Neural cell (in vitro differentiated cells): ENCODE data around the gene DYNLT4. TPM values are rescaled to one million over a fixed set of nuclear protein-coding genes. Genes with fewer than 3 reads are reported as not detected.

ENCODE experiments used
- H2AFZ ChIP-seq: fragments of 200-600, 300-800 bp; sonication (generic), shearing (Covaris generic); 2 replicates; pipeline ENCODE4 v1.6.0; 2014; ENCODE audit warnings: low read depth, mild to moderate bottlenecking, antibody characterized with exemption, low read length, moderate library complexity
- H3F3A ChIP-seq: fragments of 200-600 bp; shearing (Covaris generic); 2 replicates; pipeline ENCODE4 v1.6.1; 2016; ENCODE audit warnings: mild to moderate bottlenecking, moderate library complexity, mixed read lengths, antibody characterized with exemption, low read length; ENCODE audit not compliant: insufficient read depth, poor library complexity, severe bottlenecking
- H3K27ac ChIP-seq: fragments of 200-600, 300-800 bp; sonication (generic), shearing (Covaris generic); 2 replicates; pipeline ENCODE4 v1.5.1; 2014; ENCODE audit warnings: mild to moderate bottlenecking, low read length, moderate library complexity
- H3K27me3 ChIP-seq: fragments of 300-800, 200-600 bp; sonication (generic), shearing (Covaris generic); 2 replicates; pipeline ENCODE4 v1.6.0; 2014; ENCODE audit warnings: mild to moderate bottlenecking, low read depth, low read length, moderate library complexity; ENCODE audit not compliant: insufficient read depth
- H3K36me3 ChIP-seq: fragments of 300-800, 200-600 bp; sonication (generic), shearing (Covaris generic); 2 replicates; pipeline ENCODE4 v1.5.1; 2014; ENCODE audit warnings: mild to moderate bottlenecking, antibody characterized with exemption, low read length, moderate library complexity; ENCODE audit not compliant: insufficient read depth
- H3K4me2 ChIP-seq: fragments of 300-800, 200-600 bp; sonication (generic), shearing (Covaris generic); 2 replicates; pipeline ENCODE4 v1.6.0; 2014; ENCODE audit warnings: mild to moderate bottlenecking, low read length
- H3K4me3 ChIP-seq: fragments of 300-800, 200-600 bp; sonication (generic), shearing (Covaris generic); 2 replicates; pipeline ENCODE4 v1.5.1; 2014; ENCODE audit warnings: mild to moderate bottlenecking, low read length, moderate library complexity
- H3K79me2 ChIP-seq: fragments of 200-600 bp; shearing (Covaris generic); replicated peaks from 2 replicates; pipeline ENCODE4 v1.6.0; 2014; ENCODE audit warnings: mild to moderate bottlenecking, low read length, moderate library complexity; ENCODE audit not compliant: insufficient read depth
- H3K9ac ChIP-seq: fragments of 300-800, 200-600 bp; sonication (generic), shearing (Covaris generic); 2 replicates; pipeline ENCODE4 v1.6.1; 2016; ENCODE audit warnings: mild to moderate bottlenecking, low read length, mixed read lengths
- H3K9me2 ChIP-seq: fragments of 200-600 bp; shearing (Covaris generic); 2 replicates; pipeline ENCODE4 v1.6.1; 2016; ENCODE audit warnings: mild to moderate bottlenecking, low read length, mixed read lengths; ENCODE audit not compliant: insufficient read depth
- H3K9me3 ChIP-seq: fragments of 200-600, 300-800 bp; sonication (generic), shearing (Covaris generic); 2 replicates; pipeline ENCODE4 v1.6.1; 2016; ENCODE audit warnings: mild to moderate bottlenecking, mixed run types, low read length, moderate library complexity, mixed read lengths
- H4K20me1 ChIP-seq: fragments of 200-600 bp; shearing (Covaris generic); 2 replicates; pipeline ENCODE4 v1.6.1; 2016; ENCODE audit warnings: mild to moderate bottlenecking, mixed run types; ENCODE audit not compliant: insufficient read depth
- EP300 ChIP-seq: fragments of 450-650 bp; conservative IDR thresholded peaks from 2 replicates; pipeline ENCODE4 v1.6.1; 2014; ENCODE audit warnings: antibody characterized with exemption, mild to moderate bottlenecking, moderate library complexity; ENCODE audit not compliant: poor library complexity, severe bottlenecking
- EZH2 ChIP-seq: fragments of 200-600, 300-800 bp; shearing (Covaris generic), sonication (generic); IDR thresholded peaks from 2 replicates; pipeline ENCODE4 v1.6.1; 2014; ENCODE audit warnings: antibody characterized with exemption, low read length, borderline replicate concordance, mild to moderate bottlenecking; ENCODE audit not compliant: insufficient read depth, poor library complexity, severe bottlenecking
- MXI1 ChIP-seq: fragments of 450-650 bp; conservative IDR thresholded peaks from 2 replicates; pipeline ENCODE4 v1.6.1; 2014; ENCODE audit warnings: antibody characterized with exemption, mild to moderate bottlenecking; ENCODE audit not compliant: poor library complexity, severe bottlenecking
- POLR2AphosphoS5 ChIP-seq: IDR thresholded peaks from 2 replicates; pipeline ENCODE4 v1.6.1; 2012
- RAD21 ChIP-seq: fragments of 450-650 bp; conservative IDR thresholded peaks from 2 replicates; pipeline ENCODE4 v1.6.1; 2014; ENCODE audit warnings: antibody characterized with exemption, mild to moderate bottlenecking, moderate library complexity
- SMC3 ChIP-seq: fragments of 450-650 bp; conservative IDR thresholded peaks from 2 replicates; pipeline ENCODE4 v1.6.1; 2014; ENCODE audit warnings: antibody characterized with exemption, mild to moderate bottlenecking, moderate library complexity; ENCODE audit not compliant: poor library complexity
- TAF1 ChIP-seq: IDR thresholded peaks from 2 replicates; pipeline ENCODE4 v1.6.1; 2012; ENCODE audit warnings: low read depth
- polyA plus RNA-seq: library from polyadenylated mRNA; depleted of rRNA; stranded (reverse); fragments of >200 nt; gene quantifications from 2 replicates; pipeline ENCODE4 v1.2.3, GENCODE V29; 2014
- TF ChIP-seq, protein P1 (sequence below): fragments of 450-650 bp; IDR thresholded peaks from 2 replicates; pipeline ENCODE4 v1.5.1; 2014; ENCODE audit warnings: antibody characterized with exemption, mild to moderate bottlenecking, moderate library complexity; ENCODE audit not compliant: poor library complexity, severe bottlenecking
- TF ChIP-seq, protein P2 (sequence below): IDR thresholded peaks from 2 replicates; pipeline ENCODE4 v1.6.1; 2012; ENCODE audit warnings: borderline replicate concordance

The DYNLT4 gene
- polyA plus RNA-seq, 1 donor from 2014 or later, result not detected

DNA sequence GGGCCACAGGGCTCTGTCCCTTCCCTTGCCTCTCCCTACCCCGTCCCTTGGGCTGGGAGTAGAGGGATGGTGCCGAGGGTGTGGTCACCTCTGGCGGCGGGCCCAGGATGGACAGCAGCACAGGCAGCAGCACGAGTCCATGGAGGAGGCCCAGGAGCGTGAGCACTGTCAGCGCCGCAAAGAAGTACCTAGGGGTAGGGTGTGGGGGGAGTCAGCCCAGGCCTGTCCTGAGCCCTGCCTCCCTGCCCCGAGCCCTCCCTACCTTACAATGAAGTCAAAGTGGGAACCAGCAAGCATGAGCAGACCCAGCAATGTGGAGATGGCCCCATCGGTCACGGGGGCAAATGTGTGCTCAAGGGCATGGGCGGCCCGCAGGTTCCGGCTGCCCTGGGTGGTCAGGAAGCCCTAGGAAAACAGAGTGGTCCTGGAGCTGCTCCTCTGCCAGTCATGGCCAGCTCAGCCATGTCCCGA lies 15.9 kb upstream of the DYNLT4 start:
- Histone ChIP-seq H3K9ac (no peak overlapping the region), H3K9me3 (peaks cover 2% of the 10 kb centered on the region)
- TF ChIP-seq EZH2 (no peak), TAF1 (no peak), SMC3 (no peak), POLR2AphosphoS5 (no peak), RAD21 (no peak), EP300 (no peak), MXI1 (no peak)
- TF ChIP-seq, protein P1, sequence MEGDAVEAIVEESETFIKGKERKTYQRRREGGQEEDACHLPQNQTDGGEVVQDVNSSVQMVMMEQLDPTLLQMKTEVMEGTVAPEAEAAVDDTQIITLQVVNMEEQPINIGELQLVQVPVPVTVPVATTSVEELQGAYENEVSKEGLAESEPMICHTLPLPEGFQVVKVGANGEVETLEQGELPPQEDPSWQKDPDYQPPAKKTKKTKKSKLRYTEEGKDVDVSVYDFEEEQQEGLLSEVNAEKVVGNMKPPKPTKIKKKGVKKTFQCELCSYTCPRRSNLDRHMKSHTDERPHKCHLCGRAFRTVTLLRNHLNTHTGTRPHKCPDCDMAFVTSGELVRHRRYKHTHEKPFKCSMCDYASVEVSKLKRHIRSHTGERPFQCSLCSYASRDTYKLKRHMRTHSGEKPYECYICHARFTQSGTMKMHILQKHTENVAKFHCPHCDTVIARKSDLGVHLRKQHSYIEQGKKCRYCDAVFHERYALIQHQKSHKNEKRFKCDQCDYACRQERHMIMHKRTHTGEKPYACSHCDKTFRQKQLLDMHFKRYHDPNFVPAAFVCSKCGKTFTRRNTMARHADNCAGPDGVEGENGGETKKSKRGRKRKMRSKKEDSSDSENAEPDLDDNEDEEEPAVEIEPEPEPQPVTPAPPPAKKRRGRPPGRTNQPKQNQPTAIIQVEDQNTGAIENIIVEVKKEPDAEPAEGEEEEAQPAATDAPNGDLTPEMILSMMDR, result no peak
- TF ChIP-seq, protein P2, sequence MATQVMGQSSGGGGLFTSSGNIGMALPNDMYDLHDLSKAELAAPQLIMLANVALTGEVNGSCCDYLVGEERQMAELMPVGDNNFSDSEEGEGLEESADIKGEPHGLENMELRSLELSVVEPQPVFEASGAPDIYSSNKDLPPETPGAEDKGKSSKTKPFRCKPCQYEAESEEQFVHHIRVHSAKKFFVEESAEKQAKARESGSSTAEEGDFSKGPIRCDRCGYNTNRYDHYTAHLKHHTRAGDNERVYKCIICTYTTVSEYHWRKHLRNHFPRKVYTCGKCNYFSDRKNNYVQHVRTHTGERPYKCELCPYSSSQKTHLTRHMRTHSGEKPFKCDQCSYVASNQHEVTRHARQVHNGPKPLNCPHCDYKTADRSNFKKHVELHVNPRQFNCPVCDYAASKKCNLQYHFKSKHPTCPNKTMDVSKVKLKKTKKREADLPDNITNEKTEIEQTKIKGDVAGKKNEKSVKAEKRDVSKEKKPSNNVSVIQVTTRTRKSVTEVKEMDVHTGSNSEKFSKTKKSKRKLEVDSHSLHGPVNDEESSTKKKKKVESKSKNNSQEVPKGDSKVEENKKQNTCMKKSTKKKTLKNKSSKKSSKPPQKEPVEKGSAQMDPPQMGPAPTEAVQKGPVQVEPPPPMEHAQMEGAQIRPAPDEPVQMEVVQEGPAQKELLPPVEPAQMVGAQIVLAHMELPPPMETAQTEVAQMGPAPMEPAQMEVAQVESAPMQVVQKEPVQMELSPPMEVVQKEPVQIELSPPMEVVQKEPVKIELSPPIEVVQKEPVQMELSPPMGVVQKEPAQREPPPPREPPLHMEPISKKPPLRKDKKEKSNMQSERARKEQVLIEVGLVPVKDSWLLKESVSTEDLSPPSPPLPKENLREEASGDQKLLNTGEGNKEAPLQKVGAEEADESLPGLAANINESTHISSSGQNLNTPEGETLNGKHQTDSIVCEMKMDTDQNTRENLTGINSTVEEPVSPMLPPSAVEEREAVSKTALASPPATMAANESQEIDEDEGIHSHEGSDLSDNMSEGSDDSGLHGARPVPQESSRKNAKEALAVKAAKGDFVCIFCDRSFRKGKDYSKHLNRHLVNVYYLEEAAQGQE, result no peak

DNA sequence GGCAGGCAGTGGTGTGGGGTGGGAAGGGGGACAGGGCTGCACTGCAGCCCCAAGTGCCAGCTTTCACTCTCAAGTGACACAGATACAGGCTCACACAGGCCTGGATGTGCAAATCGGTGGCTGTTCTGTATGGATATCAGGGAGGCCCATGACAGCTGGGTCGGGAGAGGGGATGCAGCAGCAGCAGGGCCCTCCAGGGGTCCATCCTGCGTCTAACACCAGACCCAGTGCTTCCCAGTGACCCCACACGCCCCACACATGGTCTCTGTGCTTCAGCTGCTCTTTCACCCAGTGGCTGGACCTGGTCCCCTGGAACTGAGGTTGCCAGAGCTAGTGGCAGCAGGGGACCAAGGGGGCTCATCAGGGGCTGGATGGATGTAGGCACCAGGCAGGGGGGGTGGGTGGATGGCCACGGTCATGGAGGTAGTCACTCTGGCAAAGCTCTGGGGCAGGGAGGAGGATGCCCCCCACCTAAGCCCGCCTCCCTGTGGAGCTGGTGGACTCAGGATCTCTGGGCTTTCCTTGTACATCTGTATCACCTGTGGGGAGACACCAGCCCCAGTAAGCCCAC lies 15.1 kb upstream of the DYNLT4 start:
- Histone ChIP-seq H3K9ac (no peak overlapping the region), H2AFZ (no peak overlapping the region), H3K27ac (no peak overlapping the region), H3K27me3 (peaks cover 15% of the 10 kb centered on the region), H3F3A (no peaks in the 10 kb centered on the region), H3K4me3 (no peak overlapping the region), H3K4me2 (no peak overlapping the region), H3K9me3 (peaks cover 2% of the 10 kb centered on the region), H3K9me2 (no peaks in the 10 kb centered on the region), H3K79me2 (no peaks in the 10 kb centered on the region), H3K36me3 (no peaks in the 10 kb centered on the region), H4K20me1 (no peaks in the 10 kb centered on the region)
- TF ChIP-seq POLR2AphosphoS5, result no peak
- TF ChIP-seq RAD21, result no peak
- no peak for TF ChIP-seq EP300
- no peak for TF ChIP-seq MXI1
- no peak for TF ChIP-seq TAF1

More for the DNA sequence above, 15.9 kb upstream of the DYNLT4 start:
- Histone ChIP-seq H3K4me2 (no peak overlapping the region), H3K27ac (no peak overlapping the region), H3K4me3 (no peak overlapping the region), H3K9me2 (no peaks in the 10 kb centered on the region), H3F3A (no peaks in the 10 kb centered on the region), H3K36me3 (no peaks in the 10 kb centered on the region), H2AFZ (no peak overlapping the region), H3K79me2 (no peaks in the 10 kb centered on the region), H3K27me3 (peaks cover 15% of the 10 kb centered on the region), H4K20me1 (no peaks in the 10 kb centered on the region)
